Activated CD8-positive, alpha-beta T cell treated with anti-CD3 and anti-CD28 coated beads, Interleukin-2, amount 10 ng/mL, durations not matched to agents 7 days and 5 days (primary cell): ENCODE measurements around the gene LBH. TPM values are rescaled to one million over a fixed set of nuclear protein-coding genes. Genes with fewer than 3 reads are reported as not detected.

ENCODE experiments used
- ATAC-seq: fragments of 150-1000 bp; cut with Tn5 transposase; one replicate; pipeline ENCODE4 v1.10.0; 2021; ENCODE audit warnings: moderate library complexity
- CTCF ChIA-PET: fragments of 350-600 bp; sonication (Branson Sonifier 250); formaldehyde crosslinking; loops from one replicate; lab custom pipeline; 2021; ENCODE audit warnings: antibody characterized with exemption; lab: Charles Lee
- POLR2A ChIA-PET: fragments of 350-600 bp; sonication (Branson Sonifier 250); formaldehyde crosslinking; loops from one replicate; lab custom pipeline; 2021; ENCODE audit warnings: antibody characterized with exemption; lab: Charles Lee
- DNase-seq: peaks from one replicate; pipeline ENCODE4 v3.0.0-alpha.2; 2020
- H3K27ac Mint-ChIP-seq: one replicate; pipeline ENCODE4 v1.8.0; 2021; ENCODE audit warnings: mild to moderate bottlenecking, mixed read lengths
- H3K27me3 Mint-ChIP-seq: one replicate; pipeline ENCODE4 v1.8.0; 2021; ENCODE audit warnings: low read depth, mixed read lengths
- H3K36me3 Mint-ChIP-seq: one replicate; pipeline ENCODE4 v1.8.0; 2021; ENCODE audit warnings: low read depth, mixed read lengths
- H3K4me1 Mint-ChIP-seq: one replicate; pipeline ENCODE4 v1.8.0; 2021; ENCODE audit warnings: low read depth, mixed read lengths
- H3K4me3 Mint-ChIP-seq: one replicate; pipeline ENCODE4 v1.8.0; 2021; ENCODE audit warnings: mild to moderate bottlenecking, mixed read lengths
- H3K9me3 Mint-ChIP-seq: one replicate; pipeline ENCODE4 v1.8.0; 2022; ENCODE audit warnings: mixed read lengths; ENCODE audit not compliant: insufficient read depth
- total RNA-seq, 2 experiments: library from RNA; stranded (reverse); gene quantifications; one replicate each; pipeline ENCODE4 v1.2.3, GENCODE V29; 2021

LBH gene
- total RNA-seq, 2 experiments from 2014 or later = 97.0 to 100 TPM

DNA sequence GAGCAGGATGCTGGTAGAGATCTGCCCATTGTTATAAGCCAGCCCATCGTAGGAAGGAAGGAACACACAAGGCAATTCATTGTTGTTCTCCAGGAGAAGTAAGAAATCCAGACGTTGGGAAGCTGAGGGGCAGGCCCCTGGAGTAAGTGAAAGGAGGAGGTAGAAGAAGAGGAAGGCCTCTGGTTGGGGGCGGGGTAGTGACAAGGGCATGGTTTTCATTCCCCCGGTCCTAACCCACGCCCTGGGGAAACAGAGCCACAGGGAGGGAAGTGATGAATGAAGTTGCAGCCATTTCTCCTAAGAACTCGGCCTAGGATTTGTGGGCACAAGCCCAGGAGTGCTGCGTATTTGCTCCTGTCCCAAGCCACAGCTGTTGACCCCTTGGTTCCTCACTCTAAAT, 18.0 kb downstream of the LBH start:
- POLR2A ChIA-PET = interaction anchor here (0.9 to 1.2 kb wide), 2 partner anchors 9 to 13 kb away, joined by 3 to 4 read pairs; no protein-coding TSS in a partner anchor
- ATAC-seq (no peak), DNase-seq (no peak)
- H3K4me3 Mint-ChIP-seq = no peak overlapping the region
- H3K4me1 Mint-ChIP-seq = peaks cover 77% of the 10 kb centered on the region
- peaks cover 65% of the 10 kb centered on the region for H3K36me3 Mint-ChIP-seq
- CTCF ChIA-PET = interaction anchor here (1.7 kb wide), 1 partner anchor 10 kb away, joined by 10 read pairs; no protein-coding TSS in a partner anchor
- H3K27ac Mint-ChIP-seq = peak overlapping the region; percentile 31
- no peaks in the 10 kb centered on the region for H3K9me3 Mint-ChIP-seq
- no peaks in the 10 kb centered on the region for H3K27me3 Mint-ChIP-seq

DNA sequence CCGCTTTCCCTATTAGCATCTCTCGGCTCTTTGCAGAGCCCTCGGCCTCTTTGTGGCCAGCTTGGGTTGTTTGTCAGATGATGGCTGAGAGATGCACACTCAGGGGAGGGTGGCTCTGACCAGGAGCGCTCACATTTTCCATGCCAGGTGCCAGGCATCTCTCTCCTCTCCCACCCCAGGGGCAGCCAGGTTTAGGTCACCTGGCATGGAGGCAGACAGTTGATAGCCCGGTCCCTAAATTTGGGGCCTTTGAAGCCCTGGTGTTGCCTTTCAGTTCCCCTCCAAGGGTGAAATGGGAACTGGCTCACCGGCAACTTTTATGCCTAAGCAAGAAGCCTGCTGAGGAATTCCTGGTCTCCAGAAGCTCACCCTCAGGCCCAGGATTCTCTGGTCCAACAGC, 19.1 kb downstream of the LBH start:
- Mint-ChIP-seq H3K9me3 (no peaks in the 10 kb centered on the region), H3K27me3 (no peaks in the 10 kb centered on the region), H3K27ac (no peak overlapping the region), H3K36me3 (peaks cover 68% of the 10 kb centered on the region), H3K4me3 (no peak overlapping the region), H3K4me1 (peaks cover 82% of the 10 kb centered on the region)
- no peak for ATAC-seq
- POLR2A ChIA-PET = interaction anchor here (0.6 to 1.9 kb wide), 4 partner anchors 10 to 41 kb away, joined by 3 to 10 read pairs (median 4); partner anchors contain the start of gene LBH
- no peak for DNase-seq
- CTCF ChIA-PET = interaction anchor here (1.0 to 1.7 kb wide), 2 partner anchors 11 to 461 kb away, joined by 4 to 10 read pairs; no protein-coding TSS in a partner anchor

DNA sequence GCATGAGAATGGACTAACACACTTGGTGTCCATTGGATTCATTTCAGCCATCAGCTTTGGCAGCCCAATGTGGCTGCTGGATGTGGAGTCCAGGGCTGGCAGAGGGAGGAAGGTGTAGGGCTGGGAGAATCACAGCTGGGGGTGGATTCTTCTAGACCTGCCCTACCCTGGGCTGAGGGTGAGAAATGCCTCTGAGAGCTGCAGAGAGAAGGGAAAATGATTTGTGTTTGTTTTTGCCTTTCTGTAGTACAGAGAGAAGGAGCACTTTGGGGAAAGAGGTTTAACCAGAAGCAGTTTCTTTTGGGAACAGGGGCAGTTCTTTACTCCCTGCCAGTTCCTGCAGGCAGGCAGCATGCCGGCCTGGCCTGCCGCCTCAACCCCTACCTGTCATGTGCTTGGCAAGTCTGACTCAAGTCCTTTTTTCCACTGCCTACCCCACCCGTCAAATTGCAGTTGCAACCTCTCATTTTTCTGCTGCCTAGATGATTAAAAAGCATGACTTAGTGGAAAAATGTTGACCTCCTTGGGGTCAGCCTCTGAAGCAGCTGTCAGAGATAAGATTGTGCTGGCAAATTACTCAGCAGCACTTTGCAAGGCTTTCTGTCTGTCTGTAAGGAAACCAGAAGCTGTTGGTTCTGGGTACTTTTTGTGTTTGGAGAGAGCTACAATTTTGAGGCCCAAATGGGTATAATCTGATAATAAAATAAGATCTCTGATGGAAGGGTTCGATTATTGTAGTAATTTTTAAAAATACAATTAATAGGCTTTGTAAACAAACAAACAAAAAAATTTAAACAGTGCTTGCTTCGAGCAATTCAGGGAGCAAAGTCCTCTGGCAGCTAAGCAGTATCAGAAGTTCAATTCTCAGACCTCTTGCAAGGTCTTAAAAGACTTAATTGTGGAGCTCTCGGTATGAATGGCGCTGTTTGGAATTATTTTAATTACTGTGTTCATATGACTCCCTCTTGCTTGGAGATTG, 21.7 kb downstream of the LBH start:
- ChIA-PET CTCF (interaction anchor here (0.7 to 19.1 kb wide), 12 partner anchors 8 to 459 kb away, joined by 3 to 268 read pairs (median 4); partner anchors contain the start of gene LBH), POLR2A (interaction anchor here (0.5 to 1.3 kb wide), 6 partner anchors 12 to 355 kb away, joined by 3 to 15 read pairs (median 4); partner anchors contain the start of genes LBH and YPEL5)
- Mint-ChIP-seq H3K36me3 (peaks cover 72% of the 10 kb centered on the region), H3K4me3 (peak overlapping the region; percentile 9), H3K9me3 (no peaks in the 10 kb centered on the region), H3K4me1 (peaks cover 89% of the 10 kb centered on the region), H3K27me3 (no peaks in the 10 kb centered on the region), H3K27ac (peak overlapping the region; percentile 75)
- DNase-seq (peak; percentile 69), ATAC-seq (peak; percentile 65)

DNA sequence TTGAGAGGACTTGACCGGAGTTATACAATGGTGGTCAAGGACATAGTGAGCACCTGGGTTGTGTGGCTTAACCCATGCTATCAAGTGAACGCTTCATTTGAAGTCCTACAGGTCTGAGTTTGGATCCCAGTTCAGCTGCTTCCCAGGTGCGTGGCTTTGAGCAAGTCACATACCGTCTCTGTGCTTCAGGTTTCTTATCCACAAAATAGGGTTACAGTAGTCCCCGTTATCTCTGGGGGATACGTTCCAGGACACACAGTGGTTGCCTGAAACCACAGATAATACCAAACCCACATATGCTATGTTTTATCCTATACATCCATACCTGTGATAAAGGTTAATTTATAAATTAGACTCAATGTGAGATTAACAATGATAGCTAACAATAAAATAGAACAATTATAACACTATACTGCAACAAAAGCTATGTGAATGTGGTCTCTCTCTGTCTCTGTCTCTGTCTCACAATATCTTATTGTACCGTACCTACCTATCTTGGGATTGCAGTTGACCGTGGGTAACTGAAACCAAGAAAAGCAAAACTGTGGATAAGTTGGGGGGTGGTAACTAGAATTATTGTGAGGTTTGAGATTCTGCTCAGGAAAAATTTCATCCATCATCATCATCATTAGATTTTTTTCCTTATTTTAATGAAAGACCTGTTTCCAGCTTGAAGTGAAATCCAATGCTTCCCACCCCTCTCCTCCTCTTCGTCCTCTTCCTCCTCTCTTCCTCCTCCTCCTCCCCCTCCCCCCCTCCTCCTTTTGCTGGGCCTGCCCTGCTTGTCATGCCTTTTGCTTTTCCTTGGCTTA, 22.7 kb downstream of the LBH start:
- CTCF ChIA-PET = interaction anchor here (0.8 to 19.1 kb wide), 8 partner anchors 9 to 458 kb away, joined by 3 to 268 read pairs (median 6); partner anchors contain the start of gene LBH
- DNase-seq = no peak
- Mint-ChIP-seq H3K36me3 (peaks cover 74% of the 10 kb centered on the region), H3K9me3 (no peaks in the 10 kb centered on the region), H3K4me1 (peaks cover 89% of the 10 kb centered on the region), H3K27ac (peak overlapping the region; percentile 81), H3K27me3 (no peaks in the 10 kb centered on the region), H3K4me3 (no peak overlapping the region)
- POLR2A ChIA-PET = interaction anchor here (1.0 to 1.3 kb wide), 4 partner anchors 12 to 81 kb away, joined by 3 to 15 read pairs (median 6); partner anchors contain the start of gene LBH
- ATAC-seq = no peak

DNA sequence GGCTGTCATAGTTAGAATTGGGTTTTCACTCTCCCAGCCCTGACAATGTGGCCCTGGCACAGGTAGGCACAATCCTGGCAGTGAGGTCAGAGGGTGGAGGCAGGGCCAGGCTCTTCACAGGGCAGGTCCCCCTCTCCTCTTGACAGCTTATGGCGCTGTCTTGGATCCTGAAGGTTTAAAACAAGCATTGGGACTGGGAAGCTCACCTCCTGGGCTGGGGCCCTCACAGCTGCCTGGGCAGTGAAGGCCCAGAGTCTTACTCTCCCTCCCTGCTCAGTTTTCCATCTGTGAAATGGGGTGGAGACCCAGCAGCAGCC, 23.3 kb downstream of the LBH start:
- DNase-seq (no peak), ATAC-seq (no peak)
- CTCF ChIA-PET = interaction anchor here (0.9 to 19.1 kb wide), 6 partner anchors 8 to 457 kb away, joined by 3 to 268 read pairs (median 6); partner anchors contain the start of gene LBH
- Mint-ChIP-seq H3K36me3 (peaks cover 74% of the 10 kb centered on the region), H3K9me3 (no peaks in the 10 kb centered on the region), H3K27me3 (no peaks in the 10 kb centered on the region), H3K4me1 (peaks cover 86% of the 10 kb centered on the region), H3K27ac (peak overlapping the region; percentile 81), H3K4me3 (no peak overlapping the region)
- POLR2A ChIA-PET = interaction anchor here (1.0 kb wide), 1 partner anchor 80 kb away, joined by 3 read pairs; no protein-coding TSS in a partner anchor

DNA sequence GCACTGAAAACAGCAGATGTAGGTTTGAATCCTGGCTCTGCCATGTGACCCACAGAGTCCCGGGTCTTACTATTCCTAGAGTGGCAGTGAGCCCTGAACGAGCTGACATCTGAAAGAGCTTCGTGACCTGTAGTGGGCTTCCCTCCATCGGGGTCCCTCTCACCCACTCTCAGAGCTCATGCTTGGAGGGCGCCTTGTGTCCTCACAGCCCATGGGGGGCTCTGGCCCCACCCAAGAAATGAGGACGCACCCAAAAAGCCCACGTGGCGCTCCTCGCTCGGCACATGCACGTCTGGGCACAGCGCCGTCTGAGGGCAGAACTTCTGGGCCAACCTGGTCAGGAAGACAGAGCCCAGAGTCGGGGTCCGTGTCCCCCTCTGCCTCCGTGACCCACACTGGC, 23.7 kb downstream of the LBH start:
- POLR2A ChIA-PET = interaction anchor here (1.0 kb wide), 1 partner anchor 80 kb away, joined by 3 read pairs; no protein-coding TSS in a partner anchor
- peaks cover 73% of the 10 kb centered on the region for H3K36me3 Mint-ChIP-seq
- ATAC-seq (no peak), DNase-seq (no peak)
- no peaks in the 10 kb centered on the region for H3K27me3 Mint-ChIP-seq
- peak overlapping the region; percentile 81 for H3K27ac Mint-ChIP-seq
- peaks cover 86% of the 10 kb centered on the region for H3K4me1 Mint-ChIP-seq
- H3K9me3 Mint-ChIP-seq = no peaks in the 10 kb centered on the region
- CTCF ChIA-PET = interaction anchor here (0.9 to 19.1 kb wide), 6 partner anchors 10 to 457 kb away, joined by 3 to 268 read pairs (median 3); partner anchors contain the start of gene LBH
- peak overlapping the region; percentile 38 for H3K4me3 Mint-ChIP-seq

DNA sequence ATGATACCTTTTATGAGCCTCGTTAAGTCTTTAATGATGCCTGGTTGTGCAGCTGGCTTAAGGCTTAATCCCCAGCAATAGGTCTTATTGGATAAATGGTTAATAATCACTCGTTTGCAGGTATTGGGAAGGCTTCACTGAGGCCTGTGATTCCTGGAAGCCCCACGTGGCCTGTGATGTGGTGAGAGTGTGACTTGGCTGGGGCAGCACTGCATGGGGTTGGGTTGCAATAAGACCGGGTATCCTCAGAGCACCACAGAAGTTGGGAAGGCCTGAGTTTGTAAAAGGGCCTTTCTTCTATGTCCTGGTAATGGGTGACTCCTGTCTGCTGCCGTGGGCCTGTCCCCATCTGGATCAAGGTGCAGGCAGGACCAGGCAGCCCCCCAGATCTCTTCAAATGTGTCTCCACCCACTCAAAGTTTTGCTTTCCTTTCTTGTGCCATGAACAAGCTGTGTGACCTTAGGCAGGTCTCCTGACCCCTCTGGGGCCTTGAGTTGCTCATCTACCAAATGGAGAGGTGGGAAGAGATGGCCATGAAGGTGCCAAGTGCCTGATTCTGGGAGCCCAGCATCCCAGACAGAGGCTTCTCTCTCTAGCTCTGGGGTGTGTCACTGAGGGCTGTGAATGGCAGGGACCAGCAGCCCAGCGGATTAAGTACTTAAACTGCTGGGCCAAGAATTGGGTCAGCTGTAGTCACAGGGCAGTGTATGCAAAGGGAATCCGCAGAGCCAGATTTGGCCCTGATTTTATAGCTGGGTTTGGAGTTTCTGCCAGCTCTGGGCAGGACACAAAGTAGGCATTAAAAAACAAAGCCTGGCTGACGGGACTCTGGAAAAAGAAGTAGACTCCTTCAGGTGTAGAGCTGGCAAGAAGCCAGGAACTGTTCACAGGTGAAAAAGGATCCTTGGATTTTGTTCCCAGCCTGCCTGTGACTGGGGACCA, 24.4 kb downstream of the LBH start:
- Mint-ChIP-seq H3K9me3 (no peaks in the 10 kb centered on the region), H3K4me3 (peak overlapping the region; percentile 38), H3K4me1 (peaks cover 88% of the 10 kb centered on the region), H3K27ac (peak overlapping the region; percentile 81), H3K36me3 (peaks cover 73% of the 10 kb centered on the region), H3K27me3 (no peaks in the 10 kb centered on the region)
- POLR2A ChIA-PET = interaction anchor here (0.6 to 2.7 kb wide), 4 partner anchors 11 to 166 kb away, joined by 3 to 8 read pairs (median 4); no protein-coding TSS in a partner anchor
- DNase-seq = peak; percentile 40
- ATAC-seq = no peak
- CTCF ChIA-PET = interaction anchor here (0.7 to 19.1 kb wide), 10 partner anchors 9 to 190 kb away, joined by 3 to 268 read pairs (median 3); partner anchors contain the start of gene LBH

DNA sequence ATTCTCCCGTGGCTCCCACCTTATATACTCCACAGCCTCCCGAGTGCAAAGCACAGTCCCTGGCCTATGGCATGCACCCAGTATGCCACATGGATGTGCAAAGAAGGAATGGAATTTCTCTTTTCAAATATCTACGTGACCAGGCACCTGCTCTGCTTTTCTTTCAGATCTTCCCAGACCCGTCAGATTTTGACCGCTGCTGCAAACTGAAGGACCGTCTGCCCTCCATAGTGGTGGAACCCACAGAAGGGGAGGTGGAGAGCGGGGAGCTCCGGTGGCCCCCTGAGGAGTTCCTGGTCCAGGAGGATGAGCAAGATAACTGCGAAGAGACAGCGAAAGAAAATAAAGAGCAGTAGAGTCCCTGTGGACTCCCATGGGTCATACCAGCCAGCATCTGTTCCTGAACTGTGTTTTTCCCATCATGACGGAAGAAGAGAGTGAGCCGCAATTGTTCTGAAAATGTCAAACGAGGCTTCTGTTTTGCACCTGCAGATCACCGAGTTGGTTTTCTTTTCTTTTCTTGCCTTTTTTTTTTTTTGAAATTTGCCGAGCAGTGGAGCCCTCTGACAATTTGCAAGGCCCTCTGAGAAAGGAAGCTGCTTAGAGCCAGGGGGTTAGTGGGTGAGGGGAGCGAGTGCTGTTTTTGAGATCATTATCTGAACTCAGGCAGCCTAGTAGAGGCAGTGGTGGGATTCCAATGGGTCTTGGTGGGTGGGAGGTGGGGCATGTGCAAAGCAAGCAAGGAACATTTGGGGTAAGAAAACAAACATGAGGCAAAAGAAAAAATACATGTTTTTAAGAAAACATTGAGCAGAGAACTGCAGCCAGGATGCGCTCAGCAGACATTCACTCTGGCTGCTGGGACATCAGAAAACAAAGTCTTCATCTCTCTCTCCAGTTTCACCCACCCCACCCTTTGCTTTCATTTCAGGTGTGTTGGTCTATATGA, 26.2 kb downstream of the LBH start:
- Mint-ChIP-seq H3K27ac (peak overlapping the region; percentile 89), H3K4me3 (peak overlapping the region; percentile 57), H3K9me3 (peaks cover 2% of the 10 kb centered on the region), H3K27me3 (no peaks in the 10 kb centered on the region), H3K4me1 (peaks cover 96% of the 10 kb centered on the region), H3K36me3 (peaks cover 77% of the 10 kb centered on the region)
- ATAC-seq (peak; percentile 25), DNase-seq (no peak)
- ChIA-PET CTCF (interaction anchor here (0.9 to 19.1 kb wide), 6 partner anchors 9 to 92 kb away, joined by 3 to 268 read pairs (median 4); partner anchors contain the start of gene LBH), POLR2A (interaction anchor here (0.6 to 2.7 kb wide), 6 partner anchors 9 to 164 kb away, joined by 3 to 8 read pairs (median 5); no protein-coding TSS in a partner anchor)

DNA sequence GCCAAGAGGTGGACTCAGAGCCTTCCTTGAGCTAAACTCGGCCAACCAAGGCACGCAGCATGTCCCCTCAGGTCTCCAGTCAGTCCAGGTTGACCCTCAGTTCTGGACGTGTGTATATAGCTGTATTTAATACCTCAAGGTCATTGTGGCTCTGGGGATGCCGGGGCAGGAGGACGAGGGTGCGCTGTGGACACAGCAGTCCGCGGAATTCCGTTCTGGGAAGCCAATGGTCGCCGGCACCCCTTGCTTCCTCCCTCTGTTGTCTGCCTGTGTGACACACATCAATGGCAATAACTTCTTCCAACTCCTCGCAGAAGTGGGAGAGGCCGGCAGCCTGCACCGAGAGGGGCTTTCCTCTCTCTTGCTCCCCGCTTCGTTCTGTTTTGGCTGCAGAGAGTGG, 27.7 kb downstream of the LBH start:
- no peaks in the 10 kb centered on the region for H3K27me3 Mint-ChIP-seq
- CTCF ChIA-PET = interaction anchor here (1.0 to 19.1 kb wide), 3 partner anchors 9 to 75 kb away, joined by 3 to 268 read pairs (median 3); partner anchors contain the start of gene LBH

More for the DNA sequence above, 27.7 kb downstream of the LBH start:
- Mint-ChIP-seq H3K4me1 (peaks cover 88% of the 10 kb centered on the region), H3K4me3 (no peak overlapping the region), H3K27ac (no peak overlapping the region), H3K9me3 (peaks cover 4% of the 10 kb centered on the region), H3K36me3 (peaks cover 84% of the 10 kb centered on the region)
- ATAC-seq = no peak
- POLR2A ChIA-PET = no interaction called here
- DNase-seq = no peak
